HEK293 (cell line): ENCODE data around the gene CASZ1.

Experiments
- CTCF ChIA-PET: fragments of 350-600 bp; formaldehyde crosslinking; extraction: SDS; loops from one replicate; lab custom pipeline; 2021; ENCODE audit warnings: antibody characterized with exemption; lab: Yijun Ruan, JAX
- POLR2A ChIA-PET: fragments of 300-600 bp; formaldehyde crosslinking; extraction: SDS; loops from one replicate; lab custom pipeline; 2020; ENCODE audit warnings: antibody characterized with exemption, inconsistent platforms; lab: Yijun Ruan, JAX
- H3K27ac ChIP-seq: fragments of 200-500 bp; sonication (Bioruptor generic); 2 replicates; pipeline ENCODE4 v1.5.1; 2014; ENCODE audit warnings: low read depth, low read length, control low read depth, inconsistent platforms; ENCODE audit errors: extremely low read depth
- H3K36me3 ChIP-seq, 2 experiments: fragments of 200-500 bp in 1 of 2; sonication (Bioruptor generic) in 1 of 2; 1 replicate in 1 of 2; 2 replicates in 1 of 2; pipeline ENCODE4 v1.5.1; 2014 to 2017; ENCODE audit warnings: inconsistent platforms in 2 of 2, low read length in 2 of 2; ENCODE audit not compliant: control insufficient read depth in 2 of 2, insufficient read depth in 1 of 2
- H3K4me1 ChIP-seq: fragments of 200-500 bp; sonication (Bioruptor generic); 2 replicates; pipeline ENCODE4 v1.5.1; 2014; ENCODE audit warnings: mild to moderate bottlenecking, low read length, inconsistent platforms; ENCODE audit not compliant: control insufficient read depth, insufficient read depth
- H3K4me3 ChIP-seq: 2 replicates; pipeline ENCODE4 v1.5.1; 2011; ENCODE audit warnings: low read depth, mild to moderate bottlenecking, control low read depth, low read length, moderate library complexity
- H3K9me3 ChIP-seq: fragments of 200-500 bp; sonication (Bioruptor generic); 2 replicates; pipeline ENCODE4 v1.5.1; 2014; ENCODE audit warnings: low read depth, low read length, inconsistent platforms; ENCODE audit not compliant: control insufficient read depth, insufficient read depth
- GFI1B ChIP-seq: fragments of 450-650 bp; formaldehyde crosslinking; IDR thresholded peaks from 2 replicates; pipeline ENCODE4 v1.5.1; 2016; ENCODE audit warnings: missing biosample characterization, missing genetic modification characterization
- REST ChIP-seq: fragments of 450-650 bp; formaldehyde crosslinking; IDR thresholded peaks from 2 replicates; pipeline ENCODE4 v1.5.1; 2016; ENCODE audit warnings: missing biosample characterization, missing genetic modification characterization
- TRIM28 ChIP-seq: IDR thresholded peaks from 2 replicates; pipeline ENCODE4 v1.6.1; 2011; ENCODE audit warnings: low read length, control low read depth, borderline replicate concordance
- YY1 ChIP-seq: fragments of 450-650 bp; formaldehyde crosslinking; IDR thresholded peaks from 2 replicates; pipeline ENCODE4 v1.5.1; 2018; ENCODE audit warnings: missing biosample characterization, missing genetic modification characterization
- ZBTB7A ChIP-seq: fragments of 450-650 bp; formaldehyde crosslinking; IDR thresholded peaks from 2 replicates; pipeline ENCODE4 v1.5.1; 2016; ENCODE audit warnings: low read depth, missing biosample characterization, missing genetic modification characterization
- ZFHX2 ChIP-seq: fragments of 450-650 bp; formaldehyde crosslinking; conservative IDR thresholded peaks from 2 replicates; pipeline ENCODE4 v1.5.1; 2016; ENCODE audit warnings: missing biosample characterization, missing genetic modification characterization
- ZFP3 ChIP-seq: fragments of 450-650 bp; formaldehyde crosslinking; IDR thresholded peaks from 2 replicates; pipeline ENCODE4 v1.5.1; 2016; ENCODE audit warnings: low read depth, missing biosample characterization, missing genetic modification characterization
- ZFP69B ChIP-seq: fragments of 450-650 bp; formaldehyde crosslinking; IDR thresholded peaks from 2 replicates; pipeline ENCODE4 v1.5.1; 2016; ENCODE audit warnings: missing biosample characterization, missing genetic modification characterization
- ZNF155 ChIP-seq: fragments of 450-650 bp; formaldehyde crosslinking; IDR thresholded peaks from 2 replicates; pipeline ENCODE4 v1.5.1; 2016; ENCODE audit warnings: missing biosample characterization, missing genetic modification characterization
- ZNF221 ChIP-seq: fragments of 450-650 bp; formaldehyde crosslinking; IDR thresholded peaks from 2 replicates; pipeline ENCODE4 v1.5.1; 2017; ENCODE audit warnings: missing biosample characterization, missing genetic modification characterization, borderline replicate concordance
- ZNF311 ChIP-seq: fragments of 450-650 bp; formaldehyde crosslinking; IDR thresholded peaks from 2 replicates; pipeline ENCODE4 v1.5.1; 2017; ENCODE audit warnings: missing biosample characterization, missing genetic modification characterization, borderline replicate concordance
- ZNF433 ChIP-seq: fragments of 450-650 bp; formaldehyde crosslinking; IDR thresholded peaks from 2 replicates; pipeline ENCODE4 v1.5.1; 2016; ENCODE audit warnings: missing biosample characterization, missing genetic modification characterization, low read depth
- ZNF530 ChIP-seq: fragments of 450-650 bp; formaldehyde crosslinking; IDR thresholded peaks from 2 replicates; pipeline ENCODE4 v1.5.1; 2016; ENCODE audit warnings: low read depth, missing biosample characterization, missing genetic modification characterization
- ZNF548 ChIP-seq: fragments of 450-650 bp; formaldehyde crosslinking; IDR thresholded peaks from 2 replicates; pipeline ENCODE4 v1.5.1; 2016; ENCODE audit warnings: missing biosample characterization, missing genetic modification characterization
- ZNF596 ChIP-seq: fragments of 450-650 bp; IDR thresholded peaks from 2 replicates; pipeline ENCODE4 v1.5.0; 2018; ENCODE audit warnings: missing biosample characterization, mild to moderate bottlenecking, missing genetic modification characterization, moderate library complexity
- ZNF621 ChIP-seq: fragments of 450-650 bp; formaldehyde crosslinking; IDR thresholded peaks from 2 replicates; pipeline ENCODE4 v1.5.1; 2017; ENCODE audit warnings: missing biosample characterization, missing genetic modification characterization
- ZNF843 ChIP-seq: fragments of 450-650 bp; formaldehyde crosslinking; IDR thresholded peaks from 2 replicates; pipeline ENCODE4 v1.5.1; 2016; ENCODE audit warnings: missing biosample characterization, missing genetic modification characterization
- ZSCAN16 ChIP-seq: fragments of 450-650 bp; formaldehyde crosslinking; IDR thresholded peaks from 2 replicates; pipeline ENCODE4 v1.5.1; 2016; ENCODE audit warnings: missing biosample characterization, missing genetic modification characterization
- ZSCAN5A ChIP-seq: fragments of 450-650 bp; formaldehyde crosslinking; IDR thresholded peaks from 2 replicates; pipeline ENCODE4 v1.5.1; 2016; ENCODE audit warnings: missing biosample characterization, missing genetic modification characterization
- TF ChIP-seq, protein P1 (sequence below): fragments of 450-650 bp; formaldehyde crosslinking; IDR thresholded peaks from 2 replicates; pipeline ENCODE4 v1.5.1; 2016; ENCODE audit warnings: missing biosample characterization, missing genetic modification characterization
- TF ChIP-seq, protein P2 (sequence below): fragments of 450-650 bp; formaldehyde crosslinking; IDR thresholded peaks from 2 replicates; pipeline ENCODE4 v1.5.1; 2016; ENCODE audit warnings: missing biosample characterization, missing genetic modification characterization
- TF ChIP-seq, protein P3 (sequence below): fragments of 450-650 bp; formaldehyde crosslinking; IDR thresholded peaks from 2 replicates; pipeline ENCODE4 v1.5.1; 2017; ENCODE audit warnings: missing biosample characterization, missing genetic modification characterization

The CASZ1 gene

GRCh38 chr1:10598389-10598702 is 198.1 kb downstream of the CASZ1 start:
- H3K9me3 ChIP-seq: no peaks in the 10 kb centered on the region
- TF ChIP-seq ZNF621 (tag by site-specific recombination) (no peak), ZNF548 (tag by site-specific recombination) (no peak), ZNF530 (tag by site-specific recombination) (no peak), ZSCAN16 (tag by site-specific recombination) (no peak), ZFP3 (tag by site-specific recombination) (no peak), ZNF596 (no peak), ZSCAN5A (tag by site-specific recombination) (no peak), ZNF843 (tag by site-specific recombination) (no peak), ZNF155 (tag by site-specific recombination) (no peak), ZBTB7A (tag by site-specific recombination) (no peak), TRIM28 (no peak)
- TF ChIP-seq, protein P1, sequence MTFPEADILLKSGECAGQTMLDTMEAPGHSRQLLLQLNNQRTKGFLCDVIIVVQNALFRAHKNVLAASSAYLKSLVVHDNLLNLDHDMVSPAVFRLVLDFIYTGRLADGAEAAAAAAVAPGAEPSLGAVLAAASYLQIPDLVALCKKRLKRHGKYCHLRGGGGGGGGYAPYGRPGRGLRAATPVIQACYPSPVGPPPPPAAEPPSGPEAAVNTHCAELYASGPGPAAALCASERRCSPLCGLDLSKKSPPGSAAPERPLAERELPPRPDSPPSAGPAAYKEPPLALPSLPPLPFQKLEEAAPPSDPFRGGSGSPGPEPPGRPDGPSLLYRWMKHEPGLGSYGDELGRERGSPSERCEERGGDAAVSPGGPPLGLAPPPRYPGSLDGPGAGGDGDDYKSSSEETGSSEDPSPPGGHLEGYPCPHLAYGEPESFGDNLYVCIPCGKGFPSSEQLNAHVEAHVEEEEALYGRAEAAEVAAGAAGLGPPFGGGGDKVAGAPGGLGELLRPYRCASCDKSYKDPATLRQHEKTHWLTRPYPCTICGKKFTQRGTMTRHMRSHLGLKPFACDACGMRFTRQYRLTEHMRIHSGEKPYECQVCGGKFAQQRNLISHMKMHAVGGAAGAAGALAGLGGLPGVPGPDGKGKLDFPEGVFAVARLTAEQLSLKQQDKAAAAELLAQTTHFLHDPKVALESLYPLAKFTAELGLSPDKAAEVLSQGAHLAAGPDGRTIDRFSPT (tag by site-specific recombination): no peak
- no peak overlapping the region for H3K27ac ChIP-seq
- H3K4me1 ChIP-seq: no peaks in the 10 kb centered on the region
- ChIA-PET CTCF (no interaction called here), POLR2A (no interaction called here)
- H3K36me3 ChIP-seq: peaks cover 0 to 13% of the 10 kb centered on the region in 2 experiments; a peak in 1 of 3 replicates
- no peak overlapping the region for H3K4me3 ChIP-seq

- H3K4me1 ChIP-seq: peaks cover under 1% of the 10 kb centered on the region; the same call in 1 of the 2 replicates
- TF ChIP-seq ZNF311 (tag by site-specific recombination): no peak
- no peak for TF ChIP-seq ZFP69B (tag by site-specific recombination)
- TF ChIP-seq, protein P2, sequence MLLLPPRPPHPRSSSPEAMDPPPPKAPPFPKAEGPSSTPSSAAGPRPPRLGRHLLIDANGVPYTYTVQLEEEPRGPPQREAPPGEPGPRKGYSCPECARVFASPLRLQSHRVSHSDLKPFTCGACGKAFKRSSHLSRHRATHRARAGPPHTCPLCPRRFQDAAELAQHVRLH (tag by site-specific recombination): no peak
- no peak for TF ChIP-seq ZFHX2 (tag by site-specific recombination)
- no peak for TF ChIP-seq ZNF433
- no peak for TF ChIP-seq REST (tag by site-specific recombination)
- TF ChIP-seq, protein P3, sequence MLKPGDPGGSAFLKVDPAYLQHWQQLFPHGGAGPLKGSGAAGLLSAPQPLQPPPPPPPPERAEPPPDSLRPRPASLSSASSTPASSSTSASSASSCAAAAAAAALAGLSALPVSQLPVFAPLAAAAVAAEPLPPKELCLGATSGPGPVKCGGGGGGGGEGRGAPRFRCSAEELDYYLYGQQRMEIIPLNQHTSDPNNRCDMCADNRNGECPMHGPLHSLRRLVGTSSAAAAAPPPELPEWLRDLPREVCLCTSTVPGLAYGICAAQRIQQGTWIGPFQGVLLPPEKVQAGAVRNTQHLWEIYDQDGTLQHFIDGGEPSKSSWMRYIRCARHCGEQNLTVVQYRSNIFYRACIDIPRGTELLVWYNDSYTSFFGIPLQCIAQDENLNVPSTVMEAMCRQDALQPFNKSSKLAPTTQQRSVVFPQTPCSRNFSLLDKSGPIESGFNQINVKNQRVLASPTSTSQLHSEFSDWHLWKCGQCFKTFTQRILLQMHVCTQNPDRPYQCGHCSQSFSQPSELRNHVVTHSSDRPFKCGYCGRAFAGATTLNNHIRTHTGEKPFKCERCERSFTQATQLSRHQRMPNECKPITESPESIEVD (tag by site-specific recombination): no peak
- TF ChIP-seq ZNF530 (tag by site-specific recombination): no peak
- TF ChIP-seq YY1 (tag by site-specific recombination): no peak
- no peak for TF ChIP-seq ZBTB7A (tag by site-specific recombination)
- no peak for TF ChIP-seq GFI1B (tag by site-specific recombination)
- TF ChIP-seq ZNF221: no peak
- peaks cover 0 to 13% of the 10 kb centered on the region in 2 experiments; a peak in 1 of 3 replicates for H3K36me3 ChIP-seq
- no peaks in the 10 kb centered on the region for H3K9me3 ChIP-seq
- no peak overlapping the region for H3K4me3 ChIP-seq
- no peak overlapping the region for H3K27ac ChIP-seq
- CTCF ChIA-PET: no interaction called here
- POLR2A ChIA-PET: no interaction called here
Measured at GRCh38 chr1:10597492-10598388, 198.7 kb downstream of the CASZ1 start.
